ENCODE data around the gene FRMPD2. TPM values are rescaled to one million over a fixed set of nuclear protein-coding genes. Genes with fewer than 3 reads are reported as not detected.
A peak's percentile ranks its signal among the peaks of the same experiment; 100 is the strongest.

Gene FRMPD2, protein sequence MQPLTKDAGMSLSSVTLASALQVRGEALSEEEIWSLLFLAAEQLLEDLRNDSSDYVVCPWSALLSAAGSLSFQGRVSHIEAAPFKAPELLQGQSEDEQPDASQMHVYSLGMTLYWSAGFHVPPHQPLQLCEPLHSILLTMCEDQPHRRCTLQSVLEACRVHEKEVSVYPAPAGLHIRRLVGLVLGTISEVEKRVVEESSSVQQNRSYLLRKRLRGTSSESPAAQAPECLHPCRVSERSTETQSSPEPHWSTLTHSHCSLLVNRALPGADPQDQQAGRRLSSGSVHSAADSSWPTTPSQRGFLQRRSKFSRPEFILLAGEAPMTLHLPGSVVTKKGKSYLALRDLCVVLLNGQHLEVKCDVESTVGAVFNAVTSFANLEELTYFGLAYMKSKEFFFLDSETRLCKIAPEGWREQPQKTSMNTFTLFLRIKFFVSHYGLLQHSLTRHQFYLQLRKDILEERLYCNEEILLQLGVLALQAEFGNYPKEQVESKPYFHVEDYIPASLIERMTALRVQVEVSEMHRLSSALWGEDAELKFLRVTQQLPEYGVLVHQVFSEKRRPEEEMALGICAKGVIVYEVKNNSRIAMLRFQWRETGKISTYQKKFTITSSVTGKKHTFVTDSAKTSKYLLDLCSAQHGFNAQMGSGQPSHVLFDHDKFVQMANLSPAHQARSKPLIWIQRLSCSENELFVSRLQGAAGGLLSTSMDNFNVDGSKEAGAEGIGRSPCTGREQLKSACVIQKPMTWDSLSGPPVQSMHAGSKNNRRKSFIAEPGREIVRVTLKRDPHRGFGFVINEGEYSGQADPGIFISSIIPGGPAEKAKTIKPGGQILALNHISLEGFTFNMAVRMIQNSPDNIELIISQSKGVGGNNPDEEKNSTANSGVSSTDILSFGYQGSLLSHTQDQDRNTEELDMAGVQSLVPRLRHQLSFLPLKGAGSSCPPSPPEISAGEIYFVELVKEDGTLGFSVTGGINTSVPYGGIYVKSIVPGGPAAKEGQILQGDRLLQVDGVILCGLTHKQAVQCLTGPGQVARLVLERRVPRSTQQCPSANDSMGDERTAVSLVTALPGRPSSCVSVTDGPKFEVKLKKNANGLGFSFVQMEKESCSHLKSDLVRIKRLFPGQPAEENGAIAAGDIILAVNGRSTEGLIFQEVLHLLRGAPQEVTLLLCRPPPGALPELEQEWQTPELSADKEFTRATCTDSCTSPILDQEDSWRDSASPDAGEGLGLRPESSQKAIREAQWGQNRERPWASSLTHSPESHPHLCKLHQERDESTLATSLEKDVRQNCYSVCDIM (N-terminal part only)
- total RNA-seq (2021) (0.73 to 1.3 TPM (median 1.1 TPM) in 3 replicates), Bru-seq, nascent RNA (percentile 23 among the genes with signal in this experiment)
- long read RNA-seq, experiment 1, partial matches to known transcripts: 1 of 3 reads
- long read RNA-seq, experiment 1, other reads (novel, unspliced or antisense): 2 of 3 reads
- long read RNA-seq, experiment 2: 0 reads
- long read RNA-seq, experiment 3, partial matches to known transcripts: 0 of 2 reads
- long read RNA-seq, experiment 3, other reads (novel, unspliced or antisense): 2 of 2 reads

- peaks cover 20% of the 10 kb centered on the region for H3K4me1 Mint-ChIP-seq
- ATAC-seq (peak; percentile 53), DNase-seq (ENCODE audit: low spot score) (no peak)
- H3K9me3 Mint-ChIP-seq: peaks cover 5% of the 10 kb centered on the region
- POLR2A ChIA-PET: no interaction called here
- peaks cover 2% of the 10 kb centered on the region; the same call in 1 of the 2 replicates for H3K27me3 Mint-ChIP-seq (ENCODE audit: low read depth)
- no peaks in the 10 kb centered on the region for H3K36me3 Mint-ChIP-seq
- no peak within 1 kb of the TSS for H3K4me3 Mint-ChIP-seq
- no peak within 1 kb of the TSS for H3K27ac Mint-ChIP-seq
- TF ChIP-seq, protein P1, sequence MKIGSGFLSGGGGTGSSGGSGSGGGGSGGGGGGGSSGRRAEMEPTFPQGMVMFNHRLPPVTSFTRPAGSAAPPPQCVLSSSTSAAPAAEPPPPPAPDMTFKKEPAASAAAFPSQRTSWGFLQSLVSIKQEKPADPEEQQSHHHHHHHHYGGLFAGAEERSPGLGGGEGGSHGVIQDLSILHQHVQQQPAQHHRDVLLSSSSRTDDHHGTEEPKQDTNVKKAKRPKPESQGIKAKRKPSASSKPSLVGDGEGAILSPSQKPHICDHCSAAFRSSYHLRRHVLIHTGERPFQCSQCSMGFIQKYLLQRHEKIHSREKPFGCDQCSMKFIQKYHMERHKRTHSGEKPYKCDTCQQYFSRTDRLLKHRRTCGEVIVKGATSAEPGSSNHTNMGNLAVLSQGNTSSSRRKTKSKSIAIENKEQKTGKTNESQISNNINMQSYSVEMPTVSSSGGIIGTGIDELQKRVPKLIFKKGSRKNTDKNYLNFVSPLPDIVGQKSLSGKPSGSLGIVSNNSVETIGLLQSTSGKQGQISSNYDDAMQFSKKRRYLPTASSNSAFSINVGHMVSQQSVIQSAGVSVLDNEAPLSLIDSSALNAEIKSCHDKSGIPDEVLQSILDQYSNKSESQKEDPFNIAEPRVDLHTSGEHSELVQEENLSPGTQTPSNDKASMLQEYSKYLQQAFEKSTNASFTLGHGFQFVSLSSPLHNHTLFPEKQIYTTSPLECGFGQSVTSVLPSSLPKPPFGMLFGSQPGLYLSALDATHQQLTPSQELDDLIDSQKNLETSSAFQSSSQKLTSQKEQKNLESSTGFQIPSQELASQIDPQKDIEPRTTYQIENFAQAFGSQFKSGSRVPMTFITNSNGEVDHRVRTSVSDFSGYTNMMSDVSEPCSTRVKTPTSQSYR (CRISPR knock-in tag; IDR thresholded peaks at IDR 0.05): no peak
- TF ChIP-seq, protein P2, sequence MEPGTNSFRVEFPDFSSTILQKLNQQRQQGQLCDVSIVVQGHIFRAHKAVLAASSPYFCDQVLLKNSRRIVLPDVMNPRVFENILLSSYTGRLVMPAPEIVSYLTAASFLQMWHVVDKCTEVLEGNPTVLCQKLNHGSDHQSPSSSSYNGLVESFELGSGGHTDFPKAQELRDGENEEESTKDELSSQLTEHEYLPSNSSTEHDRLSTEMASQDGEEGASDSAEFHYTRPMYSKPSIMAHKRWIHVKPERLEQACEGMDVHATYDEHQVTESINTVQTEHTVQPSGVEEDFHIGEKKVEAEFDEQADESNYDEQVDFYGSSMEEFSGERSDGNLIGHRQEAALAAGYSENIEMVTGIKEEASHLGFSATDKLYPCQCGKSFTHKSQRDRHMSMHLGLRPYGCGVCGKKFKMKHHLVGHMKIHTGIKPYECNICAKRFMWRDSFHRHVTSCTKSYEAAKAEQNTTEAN (CRISPR knock-in tag; IDR thresholded peaks at IDR 0.05): no peak
- TF ChIP-seq JUN (CRISPR knock-in tag; IDR thresholded peaks at IDR 0.05) (no peak), ZNF416 (CRISPR knock-in tag; IDR thresholded peaks at IDR 0.05) (no peak), ARID4B (CRISPR knock-in tag; IDR thresholded peaks at IDR 0.05; ENCODE audit: borderline replicate concordance) (no peak), NFE2L1 (CRISPR knock-in tag; IDR thresholded peaks at IDR 0.05) (no peak)
- TF ChIP-seq, protein P3, sequence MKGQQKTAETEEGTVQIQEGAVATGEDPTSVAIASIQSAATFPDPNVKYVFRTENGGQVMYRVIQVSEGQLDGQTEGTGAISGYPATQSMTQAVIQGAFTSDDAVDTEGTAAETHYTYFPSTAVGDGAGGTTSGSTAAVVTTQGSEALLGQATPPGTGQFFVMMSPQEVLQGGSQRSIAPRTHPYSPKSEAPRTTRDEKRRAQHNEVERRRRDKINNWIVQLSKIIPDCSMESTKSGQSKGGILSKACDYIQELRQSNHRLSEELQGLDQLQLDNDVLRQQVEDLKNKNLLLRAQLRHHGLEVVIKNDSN (CRISPR knock-in tag; IDR thresholded peaks at IDR 0.05): no peak
- TF ChIP-seq, protein P4, sequence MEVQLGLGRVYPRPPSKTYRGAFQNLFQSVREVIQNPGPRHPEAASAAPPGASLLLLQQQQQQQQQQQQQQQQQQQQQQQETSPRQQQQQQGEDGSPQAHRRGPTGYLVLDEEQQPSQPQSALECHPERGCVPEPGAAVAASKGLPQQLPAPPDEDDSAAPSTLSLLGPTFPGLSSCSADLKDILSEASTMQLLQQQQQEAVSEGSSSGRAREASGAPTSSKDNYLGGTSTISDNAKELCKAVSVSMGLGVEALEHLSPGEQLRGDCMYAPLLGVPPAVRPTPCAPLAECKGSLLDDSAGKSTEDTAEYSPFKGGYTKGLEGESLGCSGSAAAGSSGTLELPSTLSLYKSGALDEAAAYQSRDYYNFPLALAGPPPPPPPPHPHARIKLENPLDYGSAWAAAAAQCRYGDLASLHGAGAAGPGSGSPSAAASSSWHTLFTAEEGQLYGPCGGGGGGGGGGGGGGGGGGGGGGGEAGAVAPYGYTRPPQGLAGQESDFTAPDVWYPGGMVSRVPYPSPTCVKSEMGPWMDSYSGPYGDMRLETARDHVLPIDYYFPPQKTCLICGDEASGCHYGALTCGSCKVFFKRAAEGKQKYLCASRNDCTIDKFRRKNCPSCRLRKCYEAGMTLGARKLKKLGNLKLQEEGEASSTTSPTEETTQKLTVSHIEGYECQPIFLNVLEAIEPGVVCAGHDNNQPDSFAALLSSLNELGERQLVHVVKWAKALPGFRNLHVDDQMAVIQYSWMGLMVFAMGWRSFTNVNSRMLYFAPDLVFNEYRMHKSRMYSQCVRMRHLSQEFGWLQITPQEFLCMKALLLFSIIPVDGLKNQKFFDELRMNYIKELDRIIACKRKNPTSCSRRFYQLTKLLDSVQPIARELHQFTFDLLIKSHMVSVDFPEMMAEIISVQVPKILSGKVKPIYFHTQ (CRISPR knock-in tag; IDR thresholded peaks at IDR 0.05): no peak
- CTCF ChIA-PET: interaction anchor here (0.8 to 1.2 kb wide), 2 partner anchors 16 to 26 kb away, joined by 3 to 4 read pairs; no protein-coding TSS in a partner anchor
These were observed at the start of gene FRMPD2 for GRCh38 chr10:48274636-48275035. TSS of gene FRMPD2 (minus strand) at chr10:48274696. CDS start at chr10:48274567, 129 bp downstream.

Measured in WTC11 (cell line).